ENCODE measurements around the gene PRR35.
"Not testable (repeated sequence)": the region's sequence is repeated elsewhere in the genome, so short reads cannot be mapped to it uniquely, and the experiment has no call there.

The PRR35 gene

DNA sequence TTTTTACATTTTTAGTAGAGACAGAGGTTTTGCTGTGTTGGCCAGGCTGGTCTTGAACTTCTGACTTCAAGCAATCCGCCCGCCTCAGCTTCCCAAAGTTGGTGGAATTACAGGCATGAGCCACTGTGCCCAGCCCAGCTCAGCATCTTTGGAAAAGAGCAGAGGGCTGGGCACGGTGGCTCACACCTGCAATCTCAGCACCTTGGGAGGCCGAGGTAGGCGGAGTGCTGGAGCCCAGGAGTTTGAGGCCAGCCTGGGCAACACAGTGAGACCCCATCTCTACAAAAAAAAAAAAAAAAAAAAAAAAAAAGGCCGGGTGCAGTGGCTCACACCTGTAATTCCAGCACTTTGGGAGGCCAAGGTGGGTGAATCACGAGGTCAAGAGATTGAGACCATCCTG is 37.5 kb downstream of the PRR35 start:
- not testable (repeated sequence) for DNase-seq

DNA sequence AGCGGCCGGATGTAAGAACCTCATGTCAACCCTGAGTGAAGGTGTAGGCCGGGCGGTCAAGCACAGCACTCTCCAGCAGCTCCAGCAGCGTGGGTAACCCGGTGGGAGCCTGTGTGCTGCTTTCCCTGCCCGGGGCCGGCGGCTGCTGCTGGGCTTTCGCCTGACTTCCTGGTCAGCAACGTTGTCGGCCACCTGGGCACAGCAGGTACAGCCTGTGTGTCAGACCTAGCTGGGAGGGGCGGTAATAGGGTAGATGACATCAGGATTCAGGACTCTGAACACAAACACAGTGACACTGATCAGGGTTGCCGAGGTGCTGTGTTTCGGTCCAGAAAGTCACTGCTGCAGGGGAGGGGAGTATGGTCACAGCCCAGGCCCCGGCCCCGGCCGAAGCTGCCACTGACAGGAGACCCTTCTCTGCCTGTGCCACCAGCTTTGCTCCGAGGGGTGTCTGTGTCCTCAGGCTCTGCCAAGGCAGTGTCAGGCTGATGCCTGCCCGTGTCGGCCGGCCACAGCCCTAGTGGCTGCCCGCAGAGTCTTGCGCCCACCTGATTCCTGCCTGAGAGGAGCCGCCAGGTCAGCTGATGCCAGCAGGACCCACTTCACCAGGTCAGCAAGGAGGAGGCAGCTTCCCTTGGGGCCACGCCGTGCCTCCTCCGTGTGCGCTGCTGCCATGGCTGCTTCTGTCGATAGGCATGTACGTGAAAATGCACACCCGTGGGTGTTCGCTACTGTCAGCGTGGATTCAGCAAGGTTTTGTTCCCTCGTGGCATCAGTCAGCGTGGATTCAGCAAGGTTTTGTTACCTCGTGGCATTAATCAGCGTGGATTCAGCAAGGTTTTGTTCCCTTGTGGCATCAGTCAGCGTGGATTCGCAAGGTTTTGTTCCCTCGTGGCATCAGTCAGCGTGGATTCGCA is 38.9 kb downstream of the PRR35 start:
- DNase-seq, result no peak

DNA sequence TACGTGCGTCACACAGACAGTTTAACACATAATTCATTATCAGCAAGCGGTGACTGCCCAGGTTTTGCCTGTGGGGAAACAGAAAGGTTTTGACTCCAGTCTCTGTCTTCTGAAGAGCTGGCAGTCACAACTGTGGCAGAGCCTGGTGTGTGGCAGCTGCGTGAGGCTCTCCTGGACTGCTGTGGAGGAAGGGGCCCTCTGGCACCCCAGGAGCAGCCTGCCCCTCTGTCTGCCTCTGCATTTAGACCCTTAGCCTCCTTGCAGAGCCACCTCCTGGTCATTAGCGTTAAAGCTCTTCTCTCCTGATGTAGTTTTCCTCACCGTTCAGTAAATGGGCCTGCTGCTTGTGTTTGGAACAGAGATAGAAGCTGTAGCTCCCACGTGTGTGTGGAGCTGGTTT is 40.6 kb downstream of the PRR35 start:
- DNase-seq, result peak in 1 of 3 experiments; percentile 6

DNA sequence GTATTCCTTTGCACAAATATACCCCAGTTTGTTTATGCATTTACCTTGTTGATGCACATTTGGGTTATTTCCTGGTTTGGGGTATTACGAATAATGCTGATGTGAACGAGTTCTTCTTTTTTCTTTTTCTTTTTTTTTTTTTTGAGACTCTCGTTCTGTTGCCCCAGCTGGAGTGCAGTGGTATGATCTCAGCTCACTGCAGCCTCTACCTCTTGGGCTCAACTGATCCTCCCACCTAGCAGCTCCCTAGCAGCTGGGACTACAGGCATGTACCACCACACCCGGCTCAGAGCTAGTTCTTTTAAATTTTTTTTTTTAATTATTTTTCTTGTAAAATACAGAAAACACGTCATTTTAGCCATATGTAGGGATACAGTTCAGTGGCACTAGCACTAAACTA is 43.7 kb downstream of the PRR35 start:
- no peak for DNase-seq

DNA sequence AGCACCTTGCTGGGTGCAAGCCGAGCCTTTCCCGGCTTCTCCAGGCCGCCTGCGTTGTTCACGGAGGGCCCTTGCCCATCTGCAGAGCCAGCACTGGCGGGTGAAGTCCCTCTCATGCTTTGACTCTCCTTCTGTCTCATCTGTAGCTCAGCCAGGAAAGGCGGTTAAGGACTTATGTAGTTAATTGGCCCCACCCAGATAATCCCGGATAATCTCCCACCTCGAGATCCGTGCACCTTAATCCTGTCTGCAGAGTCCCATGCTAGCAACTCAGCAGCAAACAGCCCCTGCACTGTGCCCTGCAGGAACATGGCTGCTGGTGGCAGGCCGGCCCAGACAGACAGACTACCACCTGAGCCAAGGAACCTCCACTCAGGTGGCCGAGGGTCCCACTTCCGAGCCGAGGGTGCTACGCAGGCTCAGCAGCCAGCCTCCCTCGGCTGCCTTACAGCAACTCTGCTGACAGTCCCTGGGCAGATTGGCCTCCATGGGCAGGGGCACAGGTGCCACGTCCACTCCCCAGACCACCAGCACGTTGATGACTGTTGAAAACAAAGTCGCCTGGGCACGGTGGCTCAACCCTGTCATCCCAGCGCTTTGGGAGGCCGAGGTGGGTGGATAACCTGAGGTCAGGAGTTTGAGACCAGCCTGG is 46.6 kb downstream of the PRR35 start:
- DNase-seq, result no peak

DNA sequence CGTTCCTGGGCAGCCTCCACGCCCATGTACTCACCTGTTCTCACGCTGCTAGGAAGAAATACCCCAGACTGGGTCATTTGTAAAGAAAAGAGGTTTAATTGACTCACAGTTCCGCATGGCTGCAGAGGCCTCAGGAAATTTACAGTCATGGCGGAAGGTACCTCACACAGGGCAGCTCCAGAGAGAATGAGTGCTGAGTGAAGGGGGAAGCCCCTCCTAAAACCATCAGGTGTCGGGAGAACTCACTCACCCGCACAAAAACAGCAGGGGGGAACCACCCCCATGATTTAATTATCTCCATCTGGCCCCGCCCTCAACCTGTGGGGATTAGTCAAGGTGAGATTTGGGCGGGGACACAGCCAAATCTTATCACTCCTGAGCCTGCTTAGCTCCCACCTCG is 47.8 kb downstream of the PRR35 start:
- peak in 2 of 3 experiments; percentile 37 to 43 for DNase-seq

DNA sequence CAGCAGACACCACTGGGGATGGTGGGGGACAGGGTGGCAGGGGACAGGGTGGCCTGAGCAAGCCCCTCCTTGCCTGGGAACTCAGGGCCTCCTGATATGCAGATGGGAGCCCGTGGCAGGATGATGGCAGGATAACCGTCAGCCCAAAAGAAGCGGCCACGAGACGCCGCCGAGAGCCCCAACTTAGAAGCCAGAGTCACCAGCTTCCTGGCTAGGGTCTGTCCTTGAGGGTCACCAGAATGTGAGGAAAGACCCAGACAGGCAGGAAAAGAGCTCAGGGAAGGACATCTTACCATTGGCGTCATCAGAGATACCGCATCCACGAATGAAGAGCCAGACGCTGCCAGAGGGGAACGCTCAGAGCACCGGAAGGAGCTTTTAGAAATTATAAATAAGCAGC is 49.1 kb downstream of the PRR35 start:
- no peak for DNase-seq

DNA sequence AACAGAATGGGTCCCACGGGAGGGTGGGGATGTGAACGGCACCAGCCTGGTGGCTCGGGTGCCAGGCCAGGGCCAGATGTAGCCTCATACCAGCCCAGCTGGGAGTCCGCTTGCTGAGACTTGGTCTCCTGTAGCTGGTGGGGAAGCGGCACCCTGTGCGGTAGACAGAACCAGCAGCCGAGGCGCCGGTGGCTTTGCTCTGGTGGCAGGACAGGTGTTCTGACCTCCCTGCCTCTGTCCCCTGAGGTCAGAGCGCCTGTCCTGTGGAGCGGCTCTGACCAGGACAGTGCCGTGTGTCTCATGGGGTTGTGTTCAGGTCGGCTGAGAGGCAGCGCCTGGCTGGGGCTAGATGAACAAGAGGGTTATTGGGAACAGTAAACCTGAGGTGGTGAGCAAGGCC is 49.8 kb downstream of the PRR35 start:
- DNase-seq, result no peak

DNA sequence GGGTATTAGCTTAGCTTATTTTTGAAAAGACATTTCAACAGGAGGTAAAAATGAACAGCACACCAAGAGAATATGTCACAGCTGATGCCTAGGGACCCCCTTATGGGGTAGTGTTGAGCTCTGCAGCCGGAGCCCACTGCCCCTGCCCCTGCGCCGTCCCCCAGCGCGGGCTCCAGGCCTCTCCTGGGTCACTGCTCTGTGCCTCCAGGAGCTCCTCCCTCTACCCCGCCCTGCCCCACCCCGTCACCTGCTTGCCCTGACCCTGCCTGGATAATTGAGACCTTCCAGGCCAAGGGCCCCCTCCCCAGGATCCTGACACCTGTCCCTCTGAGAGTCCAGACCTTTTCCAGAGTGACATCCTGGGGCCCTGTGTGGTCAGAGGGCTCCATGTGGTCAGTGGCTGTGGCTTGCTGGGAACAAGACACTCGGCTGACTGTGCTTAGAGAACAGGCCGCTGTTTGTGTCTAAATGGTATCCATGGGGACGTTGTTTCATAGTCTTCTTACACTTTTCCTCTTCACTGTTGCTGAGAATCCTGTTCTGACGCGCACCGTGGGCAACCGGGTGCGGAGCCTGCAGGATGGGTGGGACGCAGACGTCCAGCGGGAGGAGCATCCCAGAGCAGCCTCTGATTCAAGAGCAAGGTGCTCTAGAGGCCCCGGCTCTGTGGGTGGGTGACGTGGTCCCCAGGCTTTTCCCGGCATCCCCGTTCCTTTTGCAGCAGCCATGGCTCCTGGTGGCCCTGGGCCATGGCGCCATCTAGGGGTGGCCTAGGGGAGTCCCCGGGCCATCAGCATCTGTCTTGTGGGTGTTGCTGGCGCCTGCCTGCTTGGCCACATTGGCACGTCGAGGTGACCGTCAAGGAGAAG is 50.6 kb downstream of the PRR35 start:
- peak; percentile 31 to 53 (median 53) for DNase-seq

DNA sequence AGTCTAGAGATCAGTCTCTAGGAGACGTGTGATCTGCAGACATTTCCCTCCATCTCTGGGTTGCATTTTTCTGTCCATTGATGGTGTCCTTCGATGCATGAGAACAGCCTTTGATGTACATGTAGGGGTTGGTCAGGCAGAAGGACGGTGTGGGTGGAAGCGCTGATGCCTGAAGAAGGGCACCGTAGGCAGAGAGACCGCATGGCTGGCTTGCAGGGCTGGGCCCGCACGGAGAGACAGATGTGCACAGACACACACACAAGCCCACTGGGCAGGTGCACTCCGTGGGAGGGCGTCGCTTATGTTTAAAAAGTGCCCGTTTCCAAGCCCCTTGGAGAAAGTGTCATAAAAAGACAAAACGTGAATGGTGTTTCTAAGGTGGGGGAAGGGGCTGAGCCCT is 54.9 kb downstream of the PRR35 start:
- no peak for DNase-seq

Data from NCI-H1417 (cell line).